PFSK-1 (cell line): Measurements from ENCODE around the gene GGT6.

Source experiments
- FOXP2 ChIP-seq: optimal IDR thresholded peaks from 2 replicates; pipeline ENCODE3; 2011; ENCODE audit warnings: borderline replicate concordance, control low read depth, inconsistent platforms; ENCODE audit not compliant: insufficient read depth; ENCODE audit errors: extremely low read length, extremely low read depth
- POLR2AphosphoS5 ChIP-seq: IDR thresholded peaks from 2 replicates; pipeline ENCODE4 v1.6.1; 2012; ENCODE audit warnings: low read depth, mild to moderate bottlenecking, control low read depth, low read length, moderate library complexity
- SIN3A ChIP-seq: IDR thresholded peaks from 2 replicates; pipeline ENCODE4 v1.6.1; 2012; ENCODE audit warnings: mild to moderate bottlenecking, low read length, moderate library complexity, borderline replicate concordance; ENCODE audit not compliant: insufficient read depth
- TAF1 ChIP-seq: IDR thresholded peaks from 2 replicates; pipeline ENCODE4 v1.6.1; 2012; ENCODE audit warnings: low read length, control low read depth, borderline replicate concordance; ENCODE audit not compliant: insufficient read depth
- TF ChIP-seq, protein P1 (sequence below), 2 experiments: IDR thresholded peaks; 2 replicates each; pipeline versions ENCODE4 v1.6.1 to v1.8.0; 2011 to 2012; ENCODE audit warnings: low read depth in 2 of 2, low read length in 2 of 2, control low read depth in 1 of 2, inconsistent platforms in 1 of 2, mild to moderate bottlenecking in 1 of 2, moderate library complexity in 1 of 2; ENCODE audit not compliant: insufficient read depth in 1 of 2

GGT6 gene

GRCh38 chr17:4558347-4558971, 1.9 kb downstream of the GGT6 start:
- TF ChIP-seq POLR2AphosphoS5 (no peak), TAF1 (no peak), FOXP2 (no peak), SIN3A (no peak)
- TF ChIP-seq, protein P1, sequence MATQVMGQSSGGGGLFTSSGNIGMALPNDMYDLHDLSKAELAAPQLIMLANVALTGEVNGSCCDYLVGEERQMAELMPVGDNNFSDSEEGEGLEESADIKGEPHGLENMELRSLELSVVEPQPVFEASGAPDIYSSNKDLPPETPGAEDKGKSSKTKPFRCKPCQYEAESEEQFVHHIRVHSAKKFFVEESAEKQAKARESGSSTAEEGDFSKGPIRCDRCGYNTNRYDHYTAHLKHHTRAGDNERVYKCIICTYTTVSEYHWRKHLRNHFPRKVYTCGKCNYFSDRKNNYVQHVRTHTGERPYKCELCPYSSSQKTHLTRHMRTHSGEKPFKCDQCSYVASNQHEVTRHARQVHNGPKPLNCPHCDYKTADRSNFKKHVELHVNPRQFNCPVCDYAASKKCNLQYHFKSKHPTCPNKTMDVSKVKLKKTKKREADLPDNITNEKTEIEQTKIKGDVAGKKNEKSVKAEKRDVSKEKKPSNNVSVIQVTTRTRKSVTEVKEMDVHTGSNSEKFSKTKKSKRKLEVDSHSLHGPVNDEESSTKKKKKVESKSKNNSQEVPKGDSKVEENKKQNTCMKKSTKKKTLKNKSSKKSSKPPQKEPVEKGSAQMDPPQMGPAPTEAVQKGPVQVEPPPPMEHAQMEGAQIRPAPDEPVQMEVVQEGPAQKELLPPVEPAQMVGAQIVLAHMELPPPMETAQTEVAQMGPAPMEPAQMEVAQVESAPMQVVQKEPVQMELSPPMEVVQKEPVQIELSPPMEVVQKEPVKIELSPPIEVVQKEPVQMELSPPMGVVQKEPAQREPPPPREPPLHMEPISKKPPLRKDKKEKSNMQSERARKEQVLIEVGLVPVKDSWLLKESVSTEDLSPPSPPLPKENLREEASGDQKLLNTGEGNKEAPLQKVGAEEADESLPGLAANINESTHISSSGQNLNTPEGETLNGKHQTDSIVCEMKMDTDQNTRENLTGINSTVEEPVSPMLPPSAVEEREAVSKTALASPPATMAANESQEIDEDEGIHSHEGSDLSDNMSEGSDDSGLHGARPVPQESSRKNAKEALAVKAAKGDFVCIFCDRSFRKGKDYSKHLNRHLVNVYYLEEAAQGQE (IDR thresholded peaks at IDR 0.05; ENCODE audit: insufficient read depth in 1 of 2, low read depth in 2 of 2, low read length in 2 of 2) = no peak

DNA sequence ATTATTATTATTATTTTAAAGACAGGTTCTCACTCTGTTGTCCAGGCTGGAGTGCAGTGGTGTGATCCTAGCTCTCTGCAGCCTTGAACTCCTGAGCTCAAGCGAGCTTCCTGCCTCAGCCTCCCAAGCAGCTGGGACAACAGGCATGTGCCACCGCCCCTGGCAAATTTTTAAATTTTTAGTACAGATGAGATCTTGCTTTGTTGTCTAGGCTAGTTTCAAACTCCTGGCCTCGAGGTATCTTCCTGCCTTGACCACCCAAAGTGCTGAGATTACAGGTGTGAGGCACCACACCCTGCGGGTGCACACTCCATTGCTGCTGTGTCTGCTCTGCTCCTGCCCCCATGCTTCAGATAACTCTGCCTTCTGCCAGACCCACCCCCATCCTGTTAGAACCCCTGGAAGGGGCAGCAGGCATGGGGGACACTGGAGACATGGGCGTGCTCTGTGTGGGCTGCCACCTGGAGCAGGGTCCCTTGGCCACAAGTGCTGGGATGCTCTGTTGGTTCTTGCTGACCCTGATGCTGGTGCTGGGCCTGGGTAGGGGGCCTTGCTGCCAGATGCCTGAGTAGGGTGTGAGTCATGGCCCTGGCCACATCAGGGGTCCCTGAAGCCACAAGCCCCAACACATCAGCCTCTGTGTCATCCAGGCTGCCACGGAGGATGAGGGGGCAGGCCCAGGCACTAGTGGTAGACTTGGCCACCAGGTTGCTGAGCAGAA, 2.6 kb downstream of the GGT6 start:
- no peak for TF ChIP-seq SIN3A
- TF ChIP-seq FOXP2 = no peak
- TF ChIP-seq, protein P1 (IDR thresholded peaks at IDR 0.05; ENCODE audit: insufficient read depth in 1 of 2, low read depth in 2 of 2, low read length in 2 of 2) = no peak
- no peak for TF ChIP-seq TAF1
- TF ChIP-seq POLR2AphosphoS5 = no peak

- TF ChIP-seq TAF1 (no peak), FOXP2 (no peak), SIN3A (no peak)
- TF ChIP-seq, protein P1 (IDR thresholded peaks at IDR 0.05; ENCODE audit: insufficient read depth in 1 of 2, low read depth in 2 of 2, low read length in 2 of 2) = no peak
These were observed 3.4 kb downstream of the GGT6 start for GRCh38 chr17:4556996-4557395.

DNA sequence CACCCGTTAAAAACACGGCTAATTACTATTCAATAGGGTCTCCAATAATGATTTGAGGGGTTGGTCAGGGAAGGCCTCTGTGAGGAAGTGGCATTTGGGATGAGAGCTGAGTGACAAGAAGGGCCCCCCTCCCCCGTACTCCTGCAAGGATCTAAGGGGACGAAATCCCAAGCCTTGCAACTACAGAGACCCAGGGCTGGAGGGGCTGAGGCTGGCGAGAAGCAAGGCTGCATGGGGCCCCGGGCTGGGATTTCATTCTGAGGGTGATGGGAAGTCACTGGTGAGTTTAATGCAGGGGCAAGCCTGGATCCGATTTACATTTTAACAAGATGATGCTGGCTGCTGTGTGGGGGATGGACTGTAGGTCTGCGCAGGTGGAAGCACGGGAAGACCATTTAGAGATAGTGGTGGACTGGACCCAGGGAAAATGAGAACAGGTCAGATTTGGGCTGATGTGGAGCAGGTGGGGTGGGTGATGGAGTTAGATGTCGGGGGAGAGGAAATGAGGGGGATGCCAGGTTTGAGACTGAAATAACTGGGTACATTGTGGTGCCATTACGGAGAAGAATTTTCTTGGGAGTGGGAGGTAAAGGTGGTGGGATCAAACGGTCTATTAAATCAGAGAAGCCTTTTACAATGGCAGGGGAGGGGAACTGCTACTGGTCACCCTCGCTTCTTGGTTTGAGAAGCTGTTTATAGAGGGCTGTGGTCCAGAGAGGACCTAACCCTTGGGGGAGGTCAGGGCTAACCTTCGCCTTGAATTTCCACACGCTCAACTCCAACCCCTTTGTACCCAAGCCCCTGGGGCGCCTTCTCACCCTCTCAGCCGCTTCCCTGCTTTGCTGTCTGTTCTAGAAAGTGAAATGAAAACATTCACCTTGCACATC, 4.3 kb downstream of the GGT6 start:
- TF ChIP-seq, protein P1 (IDR thresholded peaks at IDR 0.05; ENCODE audit: insufficient read depth in 1 of 2, low read depth in 2 of 2, low read length in 2 of 2) = no peak
- TF ChIP-seq FOXP2 (no peak), POLR2AphosphoS5 (no peak), SIN3A (no peak), TAF1 (no peak)
